HG03558 (cell line): ENCODE measurements around the gene CALY.

Source experiments
- ATAC-seq: cut with Tn5 transposase; IDR thresholded peaks from one replicate; pipeline ENCODE4 v1.9.1; 2021; ENCODE audit warnings: moderate number of reproducible peaks; ENCODE audit not compliant: unreplicated experiment; ENCODE audit errors: extremely low read depth

The CALY gene

DNA sequence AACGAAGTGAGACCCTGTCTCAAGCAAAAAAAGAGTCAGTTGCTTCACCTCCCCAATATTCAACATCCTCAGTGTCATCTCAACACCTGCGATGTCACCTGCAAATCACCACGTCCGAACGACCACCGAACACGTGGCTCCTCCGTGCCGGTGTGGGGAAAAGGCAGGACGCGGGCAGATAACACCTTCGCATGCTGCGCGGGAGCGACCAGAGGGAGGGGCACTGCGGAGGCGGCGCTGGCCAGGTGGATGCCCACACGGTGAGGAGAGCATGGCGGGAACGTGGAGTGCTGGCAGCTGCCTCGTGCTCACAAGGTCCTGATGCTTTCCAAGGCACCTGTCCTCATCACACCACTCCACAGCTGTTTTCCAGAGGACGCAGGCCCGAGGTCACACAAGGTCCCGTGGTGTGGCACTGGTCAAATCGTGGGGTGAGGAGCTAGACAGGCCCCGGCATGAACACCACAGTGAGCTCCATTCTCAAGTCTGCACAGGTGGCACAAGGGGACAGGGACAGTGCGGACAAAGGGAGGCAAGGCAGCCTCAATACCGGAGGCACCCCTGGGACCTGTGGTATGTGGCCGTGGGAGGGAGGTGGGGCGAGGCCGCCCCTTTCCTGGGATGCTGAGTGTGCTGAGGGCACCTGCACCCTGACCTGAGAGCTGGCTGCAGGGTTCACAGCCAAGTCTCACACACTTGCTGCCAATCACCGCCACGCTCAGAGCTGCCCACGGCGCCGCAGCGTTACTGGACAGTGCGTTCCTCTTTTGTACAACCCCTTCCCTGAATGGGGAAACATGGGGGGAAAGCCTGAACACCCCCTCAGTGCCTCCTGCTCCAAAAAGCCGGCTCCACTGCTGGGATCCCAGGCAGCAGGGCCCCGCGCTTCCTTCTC is 41.0 kb downstream of the CALY start:
- no peak for ATAC-seq

GRCh38 chr10:133294189-133294588 is 42.5 kb downstream of the CALY start:
- ATAC-seq = no peak

DNA sequence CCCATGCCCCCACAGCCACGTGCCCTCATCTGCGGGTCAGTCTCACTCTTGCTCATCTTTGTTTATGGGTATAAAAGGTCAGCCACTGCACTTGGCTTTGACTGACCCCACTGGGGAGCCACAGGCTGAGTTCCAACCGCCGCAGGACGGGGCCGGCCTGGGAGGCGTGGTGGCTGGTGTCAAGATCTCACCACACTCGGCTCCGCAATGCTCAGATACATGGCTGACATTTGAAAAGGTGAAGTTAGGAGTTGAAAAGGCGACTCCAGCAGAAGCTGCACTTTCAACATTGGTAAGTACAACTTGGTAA is 42.9 kb downstream of the CALY start:
- no peak for ATAC-seq

- ATAC-seq = no peak
These were observed 43.5 kb downstream of the CALY start for GRCh38 chr10:133292919-133293809.

DNA sequence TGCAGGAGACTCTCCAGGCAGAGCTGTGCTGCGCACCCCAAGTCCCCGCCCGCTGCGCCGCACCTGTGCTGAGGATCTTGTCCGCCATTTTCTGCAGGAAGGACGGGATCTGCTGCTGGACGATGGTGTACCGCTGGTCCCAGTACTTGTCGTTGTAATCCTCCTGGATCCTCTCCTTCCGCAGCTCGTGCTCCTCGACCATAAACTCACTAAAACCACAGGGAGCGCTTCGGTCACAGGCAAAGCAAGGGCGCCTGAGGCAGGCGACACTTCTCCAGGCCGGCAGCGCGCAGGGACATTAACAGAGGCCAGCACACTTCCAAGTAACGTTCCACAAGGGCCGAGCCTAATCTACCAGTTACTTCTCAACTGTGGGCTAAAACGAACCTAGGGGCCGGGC is 46.9 kb downstream of the CALY start:
- no peak for ATAC-seq

- ATAC-seq = no peak
These were observed 48.7 kb downstream of the CALY start for GRCh38 chr10:133287832-133288500.

DNA sequence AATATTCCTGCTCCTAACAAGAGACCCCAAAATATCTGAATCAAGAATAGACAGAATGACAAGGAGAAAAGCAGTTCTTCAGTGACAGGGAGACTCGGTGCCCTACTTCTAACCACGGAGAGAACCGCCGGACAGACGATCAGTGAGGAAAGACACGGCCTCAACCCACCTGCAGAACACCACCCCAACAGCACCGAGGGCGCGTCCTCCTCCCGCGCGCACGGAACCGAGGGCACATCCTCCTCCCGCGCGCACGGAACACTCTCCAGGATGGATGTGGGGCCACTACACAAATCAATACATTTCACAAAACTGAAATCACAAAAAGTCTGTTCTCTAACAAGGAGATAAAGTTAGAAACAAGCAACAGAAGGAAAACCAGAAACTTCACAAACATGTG is 50.3 kb downstream of the CALY start:
- no peak for ATAC-seq

DNA sequence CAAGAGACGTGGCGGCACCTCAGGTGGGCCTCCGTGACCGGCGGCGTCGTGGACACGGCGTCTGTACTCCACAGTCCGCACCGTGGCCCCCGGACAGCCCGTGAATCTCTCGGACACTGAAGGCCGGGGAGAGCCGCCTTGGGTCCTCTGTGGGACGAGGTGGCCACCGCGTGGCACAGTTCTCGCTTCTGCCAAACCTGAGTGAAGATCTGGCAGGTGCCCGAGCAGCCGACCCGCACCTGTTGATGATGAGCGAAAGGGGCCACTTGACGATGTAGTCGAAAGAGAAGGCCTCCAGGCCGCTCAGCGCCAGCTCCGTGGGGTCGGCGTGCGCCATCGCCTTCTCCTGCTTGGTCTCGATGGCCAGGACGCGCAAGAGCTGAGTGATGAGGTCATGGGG is 51.5 kb downstream of the CALY start:
- no peak for ATAC-seq

DNA sequence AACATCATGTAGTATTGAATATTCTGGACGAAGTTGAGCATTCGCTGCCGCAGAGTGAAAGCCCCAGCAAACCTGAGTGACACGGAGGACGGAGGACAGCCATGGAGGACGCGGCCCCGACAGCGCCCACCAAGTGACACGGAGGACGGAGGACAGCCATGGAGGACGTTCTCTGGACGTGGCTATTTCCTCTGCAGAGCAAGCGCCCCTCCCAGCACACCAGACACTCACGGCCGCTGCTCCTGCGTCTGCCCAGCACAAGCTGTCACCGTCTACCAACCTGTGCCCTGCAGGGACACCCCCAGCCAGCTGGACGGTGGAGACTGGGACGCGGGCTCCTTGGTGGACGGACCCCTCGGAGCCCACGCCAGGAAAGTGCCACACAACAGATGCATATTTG is 52.8 kb downstream of the CALY start:
- ATAC-seq = no peak

DNA sequence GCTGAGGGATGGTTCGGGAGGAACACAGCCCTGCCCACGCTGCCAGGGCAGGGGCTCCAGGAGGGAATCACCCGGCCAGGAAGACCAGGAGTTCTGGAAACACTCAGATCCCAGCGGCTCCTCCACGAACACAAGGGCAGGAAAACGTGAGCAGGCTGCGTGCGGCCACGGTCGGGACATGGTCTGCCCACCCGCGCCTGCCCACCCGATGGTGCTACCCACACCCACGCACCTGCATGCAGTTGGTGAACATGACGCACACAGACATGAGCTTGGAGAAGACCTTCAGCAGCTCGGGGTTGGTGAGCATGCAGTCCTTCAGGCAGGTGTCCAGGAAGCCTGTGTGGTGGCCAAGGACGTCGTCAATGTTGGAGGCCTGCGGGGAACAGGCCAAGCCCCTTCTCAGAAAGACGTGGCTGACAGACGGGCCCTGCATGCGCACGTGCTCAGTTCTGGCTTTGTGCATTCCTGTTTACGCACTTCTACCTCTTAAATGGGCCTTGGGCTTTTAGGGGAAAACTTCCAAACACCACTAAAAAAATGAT is 53.8 kb downstream of the CALY start:
- ATAC-seq = no peak

DNA sequence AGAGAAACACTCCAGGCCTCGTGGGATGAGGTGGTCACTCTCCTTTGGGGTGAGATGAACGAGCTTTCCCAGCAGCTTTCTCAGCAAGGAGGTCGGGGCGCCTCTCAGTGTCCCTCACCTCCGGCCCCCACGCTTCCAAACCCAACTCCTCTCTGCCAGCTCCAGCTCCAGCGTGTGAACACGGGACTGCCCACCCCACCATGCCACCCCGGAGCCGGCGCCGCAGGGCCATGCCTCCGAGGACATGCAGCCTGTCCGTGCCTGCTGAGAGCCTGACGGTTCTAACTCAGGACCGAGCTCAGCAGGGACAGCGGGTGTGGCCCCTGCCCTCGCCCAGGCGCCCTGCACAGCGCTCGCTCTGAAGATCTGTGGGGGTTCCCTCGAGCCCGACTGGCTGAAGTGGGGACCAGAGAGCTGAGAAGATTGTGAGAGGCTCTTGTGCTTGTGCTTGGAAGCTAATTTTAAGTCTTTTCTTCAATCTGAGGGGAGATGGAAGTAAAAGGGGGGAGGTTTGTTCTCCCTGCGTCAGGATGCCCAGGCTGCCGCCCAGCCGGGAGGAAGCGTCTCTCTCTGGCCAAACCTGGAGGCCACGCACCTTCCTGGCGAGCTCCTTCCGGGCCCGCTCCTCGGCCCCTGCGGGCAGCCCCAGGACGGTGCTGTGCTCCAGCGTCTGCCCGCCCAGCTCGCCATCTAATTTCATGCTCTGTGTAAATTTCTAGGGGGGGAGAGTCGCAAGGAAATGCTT is 54.9 kb downstream of the CALY start:
- ATAC-seq = no peak

DNA sequence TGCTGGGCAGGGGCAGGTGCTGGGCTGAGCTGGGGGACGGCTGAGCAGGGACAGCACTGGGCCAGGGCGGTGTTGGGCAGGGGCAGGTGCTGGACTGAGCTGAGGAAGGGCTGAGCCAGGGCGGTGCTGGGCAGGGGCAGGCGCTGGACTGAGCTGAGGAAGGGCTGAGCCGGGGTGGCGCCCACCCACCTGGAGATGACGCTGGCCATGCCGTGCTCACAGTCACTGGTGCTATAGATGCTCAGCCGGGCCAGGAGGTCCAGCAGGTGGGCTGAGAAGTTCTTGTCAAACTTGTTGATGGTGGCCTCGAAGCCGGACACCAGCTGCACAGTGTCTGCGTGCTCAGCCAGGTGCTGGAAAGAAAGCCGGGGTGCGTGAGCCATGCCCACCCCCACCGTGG is 55.6 kb downstream of the CALY start:
- no peak for ATAC-seq

- ATAC-seq = no peak
These were observed 56.2 kb downstream of the CALY start for GRCh38 chr10:133280391-133281059.

- ATAC-seq = no peak
These were observed 57.1 kb downstream of the CALY start for GRCh38 chr10:133279326-133280226.

GRCh38 chr10:133278577-133279265 is 58.0 kb downstream of the CALY start:
- ATAC-seq = no peak

- ATAC-seq = no peak
These were observed 58.6 kb downstream of the CALY start for GRCh38 chr10:133277993-133278576.

DNA sequence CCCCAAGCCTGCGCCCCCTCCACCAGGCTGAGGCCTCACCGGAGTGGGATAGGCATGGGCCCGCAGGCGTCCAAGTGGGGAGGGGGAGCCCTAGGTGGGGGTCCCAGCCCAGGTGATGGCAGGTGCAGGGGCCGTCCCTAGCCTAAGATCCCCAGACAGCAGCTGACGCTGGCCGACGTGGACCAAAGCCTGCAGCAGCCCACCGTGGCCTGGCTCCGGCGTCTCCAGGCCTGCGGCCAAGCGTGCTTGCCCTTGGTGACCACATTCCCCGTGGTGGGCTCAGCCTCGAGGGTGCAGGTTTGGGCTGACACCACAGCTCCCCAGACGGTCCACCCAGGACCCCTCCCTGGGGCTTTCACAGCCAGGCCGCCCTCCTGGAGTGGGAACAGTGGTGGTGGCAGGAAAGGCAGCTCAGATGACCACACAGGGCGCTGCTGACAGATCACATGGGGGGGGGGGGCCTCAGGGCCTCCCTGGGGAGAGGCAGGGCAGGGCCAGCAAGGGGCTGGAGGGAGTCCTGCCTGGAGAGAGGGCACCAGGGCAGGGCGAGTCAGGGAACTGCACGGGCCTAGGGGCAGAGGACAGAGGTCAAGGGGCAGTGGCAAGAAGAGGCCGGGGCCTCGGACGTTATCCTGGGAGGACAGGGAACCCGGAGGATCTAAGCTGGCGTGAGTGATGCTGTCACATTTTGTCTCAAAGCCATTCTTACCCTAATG is 59.3 kb downstream of the CALY start:
- ATAC-seq = no peak
